ENCODE data around the gene ADGRG3. TPM values are rescaled to one million over a fixed set of nuclear protein-coding genes. Genes with fewer than 3 reads are reported as not detected.

The ADGRG3 gene
- total and polyA plus RNA-seq, 9 of the 15 experiments (the other 6 are each of a cell fraction or from before 2014, with no cell fraction given): 0.09 to 0.52 (median 0.14) TPM; not detected in 3

DNA sequence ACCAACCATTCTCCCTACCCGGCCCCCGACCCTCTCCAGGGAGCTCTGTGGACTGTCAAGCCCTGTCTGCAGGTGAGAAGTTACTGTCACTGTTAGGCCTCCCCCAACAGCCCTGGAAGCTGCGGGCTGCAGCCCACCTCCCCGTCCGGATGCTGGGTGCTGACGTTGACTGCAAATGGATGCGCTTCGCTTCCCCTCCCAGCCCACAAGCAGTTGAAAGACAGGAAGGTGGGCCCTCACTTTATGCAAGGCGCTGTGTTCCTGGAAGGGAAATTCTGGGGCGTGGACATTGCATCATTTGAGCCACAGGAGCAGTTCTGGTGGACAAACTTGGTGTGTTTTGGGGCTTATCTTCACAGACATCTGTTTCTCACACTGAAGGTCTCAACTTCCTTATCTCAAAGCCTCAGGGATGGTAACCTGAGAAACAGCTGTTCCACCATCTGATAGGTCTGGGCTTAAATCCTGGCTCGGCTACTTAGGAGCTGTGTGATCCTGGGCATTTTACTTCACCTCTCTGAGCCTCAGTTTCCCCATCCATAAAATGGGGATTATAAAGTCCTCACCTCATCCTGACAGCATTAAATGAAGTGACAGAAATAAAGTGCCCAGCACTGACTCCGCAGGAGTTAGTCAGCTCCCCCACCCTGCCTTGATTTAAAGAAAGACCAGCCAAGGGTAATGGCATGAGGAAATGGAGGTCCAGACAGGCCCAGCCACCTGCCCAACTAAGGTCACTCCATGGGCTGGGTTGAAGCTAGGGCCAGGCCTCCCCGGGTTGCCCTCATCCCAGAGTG, 21.9 kb downstream of the ADGRG3 start (continued):
- TF ChIP-seq, protein P1, sequence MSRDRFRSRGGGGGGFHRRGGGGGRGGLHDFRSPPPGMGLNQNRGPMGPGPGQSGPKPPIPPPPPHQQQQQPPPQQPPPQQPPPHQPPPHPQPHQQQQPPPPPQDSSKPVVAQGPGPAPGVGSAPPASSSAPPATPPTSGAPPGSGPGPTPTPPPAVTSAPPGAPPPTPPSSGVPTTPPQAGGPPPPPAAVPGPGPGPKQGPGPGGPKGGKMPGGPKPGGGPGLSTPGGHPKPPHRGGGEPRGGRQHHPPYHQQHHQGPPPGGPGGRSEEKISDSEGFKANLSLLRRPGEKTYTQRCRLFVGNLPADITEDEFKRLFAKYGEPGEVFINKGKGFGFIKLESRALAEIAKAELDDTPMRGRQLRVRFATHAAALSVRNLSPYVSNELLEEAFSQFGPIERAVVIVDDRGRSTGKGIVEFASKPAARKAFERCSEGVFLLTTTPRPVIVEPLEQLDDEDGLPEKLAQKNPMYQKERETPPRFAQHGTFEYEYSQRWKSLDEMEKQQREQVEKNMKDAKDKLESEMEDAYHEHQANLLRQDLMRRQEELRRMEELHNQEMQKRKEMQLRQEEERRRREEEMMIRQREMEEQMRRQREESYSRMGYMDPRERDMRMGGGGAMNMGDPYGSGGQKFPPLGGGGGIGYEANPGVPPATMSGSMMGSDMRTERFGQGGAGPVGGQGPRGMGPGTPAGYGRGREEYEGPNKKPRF (IDR thresholded peaks at IDR 0.05; ENCODE audit: low read depth, low read length): no peak
- peak; percentile 99 for TF ChIP-seq SMAD4 (CRISPR knock-in tag; conservative IDR thresholded peaks at IDR 0.05)
- TF ChIP-seq ZNF212 (CRISPR knock-in tag; IDR thresholded peaks at IDR 0.05): no peak
- TF ChIP-seq ARID3B (CRISPR knock-in tag; IDR thresholded peaks at IDR 0.05; ENCODE audit: borderline replicate concordance): no peak
- TF ChIP-seq DPF2 (IDR thresholded peaks at IDR 0.05): peak; percentile 100
- TF ChIP-seq CREBBP (IDR thresholded peaks at IDR 0.05; ENCODE audit: low read depth, low read length): no peak
- TF ChIP-seq ZC3H11A (IDR thresholded peaks at IDR 0.05; ENCODE audit: low read depth, low read length): no peak
- TF ChIP-seq FOXA1 (IDR thresholded peaks at IDR 0.05; ENCODE audit: borderline replicate concordance): no peak
- TF ChIP-seq IRF2 (CRISPR knock-in tag; IDR thresholded peaks at IDR 0.05): no peak
- no peak for TF ChIP-seq ZNF316 (IDR thresholded peaks at IDR 0.05)
- peak; percentile 92 for TF ChIP-seq MBD2 (IDR thresholded peaks at IDR 0.05; ENCODE audit: borderline replicate concordance, low read depth)
- peak; percentile 98 for TF ChIP-seq ZNF175 (CRISPR knock-in tag; IDR thresholded peaks at IDR 0.05; ENCODE audit: low read depth)
- peak; percentile 85 to 98; a peak in 3 of 4 replicates for TF ChIP-seq HDAC1 (IDR thresholded peaks at IDR 0.05)
- no peak for TF ChIP-seq RBM39 (optimal IDR thresholded peaks at IDR 0.05; ENCODE audit: low read depth, low read length)
- TF ChIP-seq ZNF830 (CRISPR knock-in tag; IDR thresholded peaks at IDR 0.05): 0 out of 2 replicates have a peak, but pooled peaks have one; percentile 14
- peak; percentile 96 for TF ChIP-seq JUND (IDR thresholded peaks at IDR 0.05; ENCODE audit: borderline replicate concordance, low read depth, low read length)
- TF ChIP-seq JUND (tag; IDR thresholded peaks at IDR 0.05; ENCODE audit: borderline replicate concordance, low read depth, low read length): peak; percentile 90; the same call in 1 of the 3 replicates
- TF ChIP-seq L3MBTL2 (IDR thresholded peaks at IDR 0.05): peak; percentile 70
- peak; percentile 58 for TF ChIP-seq PHF20 (IDR thresholded peaks at IDR 0.05; ENCODE audit: partially characterized antibody)
- TF ChIP-seq BDP1 (IDR thresholded peaks at IDR 0.05; ENCODE audit: insufficient read depth, insufficient read length): no peak
- TF ChIP-seq EWSR1 (IDR thresholded peaks at IDR 0.05; ENCODE audit: borderline replicate concordance, low read depth, partially characterized antibody): no peak
- peak; percentile 100 for TF ChIP-seq SMARCA5 (IDR thresholded peaks at IDR 0.05)
- TF ChIP-seq ZNF79 (CRISPR knock-in tag; IDR thresholded peaks at IDR 0.05; ENCODE audit: low read depth): no peak
- TF ChIP-seq ZZZ3 (IDR thresholded peaks at IDR 0.05): no peak
- no peak for TF ChIP-seq ZBTB26 (CRISPR knock-in tag; IDR thresholded peaks at IDR 0.05)
- no peak for TF ChIP-seq MCM3 (IDR thresholded peaks at IDR 0.05)
- no peak for TF ChIP-seq SMARCB1 (IDR thresholded peaks at IDR 0.05; ENCODE audit: insufficient read length, low read depth)
